Kidney (tissue), 14 donors: ENCODE results near the gene VGLL4. TPM values are rescaled to one million over a fixed set of nuclear protein-coding genes. Genes with fewer than 3 reads are reported as not detected.
"Not testable (repeated sequence)": the region's sequence is repeated elsewhere in the genome, so short reads cannot be mapped to it uniquely, and the experiment has no call there.

Experiments used
- DNase-seq, 5 donors: peaks; one replicate each; pipeline ENCODE4 v3.0.0-alpha.2; 2013 to 2020
- FAIRE-seq: peaks from 2 replicates; lab custom pipeline; 2012; peaks lifted over from hg19 to GRCh38; lab: Jason Lieb, UNC
- H3K27ac ChIP-seq, 2 donors: one replicate each; pipeline ENCODE4 v1.7.0; 2013; ENCODE audit warnings: low read depth in 2 of 2, low read length in 2 of 2, inconsistent platforms in 1 of 2
- H3K27me3 ChIP-seq: one replicate; pipeline ENCODE4 v1.7.1; 2013; ENCODE audit warnings: low read length, inconsistent platforms; ENCODE audit not compliant: control insufficient read depth, insufficient read depth
- H3K36me3 ChIP-seq, 3 donors: one replicate each; pipeline versions ENCODE4 v1.7.0 to v1.7.1; 2013; ENCODE audit warnings: low read length in 3 of 3, control low read depth in 1 of 3, inconsistent platforms in 1 of 3; ENCODE audit not compliant: insufficient read depth in 3 of 3, control insufficient read depth in 2 of 3
- H3K4me1 ChIP-seq, 3 donors: one replicate each; pipeline versions ENCODE4 v1.7.0 to v1.7.1; 2013; ENCODE audit warnings: low read length in 3 of 3, inconsistent platforms in 1 of 3, low read depth in 1 of 3; ENCODE audit not compliant: control insufficient read depth in 2 of 3, insufficient read depth in 2 of 3
- H3K4me3 ChIP-seq, 3 donors: one replicate each; pipeline versions ENCODE4 v1.7.0 to v1.8.1; 2013; ENCODE audit warnings: low read length in 3 of 3, control low read depth in 1 of 3, inconsistent platforms in 1 of 3
- H3K9ac ChIP-seq, 3 donors: one replicate each; pipeline versions ENCODE4 v1.7.0 to v1.7.1; 2013; ENCODE audit warnings: low read length in 3 of 3, control low read depth in 1 of 3, inconsistent platforms in 1 of 3
- H3K9me3 ChIP-seq, 3 donors: one replicate each; pipeline versions ENCODE4 v1.7.0 to v1.7.1; 2013; ENCODE audit warnings: low read length in 3 of 3, control low read depth in 1 of 3, inconsistent platforms in 1 of 3; ENCODE audit not compliant: control insufficient read depth in 2 of 3, insufficient read depth in 1 of 3
- CTCF ChIP-seq: IDR thresholded peaks from 3 replicates; pipeline ENCODE4 v1.5.1; 2012; ENCODE audit warnings: mild to moderate bottlenecking, moderate library complexity, borderline replicate concordance; ENCODE audit not compliant: insufficient read depth; ENCODE audit errors: extremely low read depth
- intact Hi-C: fragments of 100-400 bp; cut with DNase I; formaldehyde crosslinking; loops from one replicate; pipeline ENCODE4 v1.11.1; 2022
- polyA plus RNA-seq: library from polyadenylated mRNA; stranded (reverse); fragments of 350-450 nt; fragmentation: Illumina TruSeq; extraction: RNeasy Lipid Tissue Mini Kit (QIAGEN cat#74804); gene quantifications from one replicate; pipeline ENCODE4 v1.2.3, GENCODE V29; 2014; ENCODE audit warnings: low read depth, low replicate concordance; ENCODE audit not compliant: insufficient read depth
- total RNA-seq: library from RNA; stranded (reverse); fragmentation: NEBNext Ultra II Directional; extraction: Animal tissue kit (Norgen Biotek cat#: 25700); gene quantifications from one replicate; pipeline ENCODE4 v1.2.1, GENCODE V29; 2021
- donor health status: control.
- donor health status: control.
- donor health status: control.
- donor health status: control.
- donor health status: control.
- donor health status: DM: yes; HTN: yes; CAD: no.
- donor health status: Normal renal cell carcinoma (clear cell type).

Gene VGLL4
- total and polyA plus RNA-seq, 2 donors from 2014 or later: 41.4 to 78.5 TPM

GRCh38 chr3:11514191-11514821 lies 129.4 kb downstream of the VGLL4 start:
- TF ChIP-seq CTCF: no peak
- no peak overlapping the region for H3K9ac ChIP-seq
- no peaks in the 10 kb centered on the region for H3K9me3 ChIP-seq
- H3K27ac ChIP-seq: peak overlapping the region; percentile 41 to 53
- H3K4me3 ChIP-seq: no peak overlapping the region
- H3K36me3 ChIP-seq: no peaks in the 10 kb centered on the region
- peaks cover 0 to 1% (median 0%) of the 10 kb centered on the region in 3 donors for H3K4me1 ChIP-seq
- no peak for FAIRE-seq
- no peaks in the 10 kb centered on the region for H3K27me3 ChIP-seq
- peak in 2 of 5 donors; percentile 44 to 57 for DNase-seq
- intact Hi-C loops: no loop called here

- H3K4me1 ChIP-seq: peaks cover 0 to 4% (median 0%) of the 10 kb centered on the region in 3 donors
- no peaks in the 10 kb centered on the region for H3K36me3 ChIP-seq
- intact Hi-C loops: no loop called here
- no peak for TF ChIP-seq CTCF
- no peak overlapping the region for H3K9ac ChIP-seq
- DNase-seq: no peak
- no peaks in the 10 kb centered on the region for H3K9me3 ChIP-seq
- H3K27me3 ChIP-seq: no peaks in the 10 kb centered on the region
- peak overlapping the region; percentile 29 to 41 for H3K27ac ChIP-seq
- no peak for FAIRE-seq
- no peak overlapping the region for H3K4me3 ChIP-seq
Measured at GRCh38 chr3:11513817-11514135, 129.9 kb downstream of the VGLL4 start.

GRCh38 chr3:11513125-11513816 lies 130.4 kb downstream of the VGLL4 start:
- DNase-seq, H3K4me3 ChIP-seq, H3K4me1 ChIP-seq, H3K27me3 ChIP-seq, H3K9me3 ChIP-seq, intact Hi-C loops, H3K36me3 ChIP-seq, FAIRE-seq, H3K9ac ChIP-seq: not testable (repeated sequence)
- peak overlapping the region in 1 of 2 donors; percentile 41 for H3K27ac ChIP-seq

GRCh38 chr3:11511606-11512005 lies 132.1 kb downstream of the VGLL4 start:
- intact Hi-C loops, H3K27ac ChIP-seq, H3K36me3 ChIP-seq, H3K9me3 ChIP-seq, DNase-seq, H3K4me3 ChIP-seq, H3K27me3 ChIP-seq, H3K9ac ChIP-seq, FAIRE-seq: not testable (repeated sequence)
- peaks cover 3 to 12% (median 5%) of the 10 kb centered on the region in 3 donors for H3K4me1 ChIP-seq
